ENCODE data around the gene S100A5. TPM values are rescaled to one million over a fixed set of nuclear protein-coding genes. Genes with fewer than 3 reads are reported as not detected.

Gene S100A5
- total and polyA plus RNA-seq, 2 of the 8 experiments (the other 6 are each of a cell fraction or from before 2014, with no cell fraction given) = not detected

DNA sequence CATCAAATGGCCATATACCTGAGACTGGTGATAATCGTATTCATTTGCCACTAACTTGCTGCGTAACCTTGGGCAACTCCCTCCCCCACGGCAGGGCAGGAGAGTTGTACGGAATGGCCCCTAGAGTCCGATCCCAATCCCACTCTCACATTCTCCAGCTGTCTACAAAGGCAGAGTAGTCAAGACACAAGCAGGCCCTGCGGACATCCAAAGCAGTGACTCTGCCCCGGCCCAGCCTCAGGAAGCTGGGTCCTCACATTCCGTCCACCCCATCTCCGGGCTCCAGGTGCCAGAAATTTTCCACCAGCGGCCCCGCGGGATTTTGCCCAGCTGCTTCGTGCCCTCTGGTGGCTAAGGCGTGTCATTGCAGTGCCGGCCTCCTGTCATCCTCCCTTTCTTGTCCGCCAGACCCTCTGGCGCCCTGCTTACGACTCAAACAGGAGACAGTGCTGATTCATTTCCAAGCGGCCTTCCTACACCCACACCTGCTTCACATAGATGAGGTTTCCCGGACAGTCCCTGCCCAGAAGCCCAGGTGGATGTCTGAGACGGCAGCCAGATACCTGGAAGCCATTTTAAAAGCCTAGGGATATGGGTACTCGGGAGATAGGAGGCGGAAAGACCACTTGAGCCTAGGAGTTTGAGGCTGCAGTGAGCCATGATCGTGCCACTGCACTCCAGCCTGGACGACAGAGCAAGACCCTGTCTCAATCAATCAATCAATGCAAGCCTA, 27.8 kb upstream of the S100A5 start (continued):
- peak; percentile 73 for TF ChIP-seq TBP (IDR thresholded peaks at IDR 0.05; ENCODE audit: low read depth, low read length)
- TF ChIP-seq, protein P1, sequence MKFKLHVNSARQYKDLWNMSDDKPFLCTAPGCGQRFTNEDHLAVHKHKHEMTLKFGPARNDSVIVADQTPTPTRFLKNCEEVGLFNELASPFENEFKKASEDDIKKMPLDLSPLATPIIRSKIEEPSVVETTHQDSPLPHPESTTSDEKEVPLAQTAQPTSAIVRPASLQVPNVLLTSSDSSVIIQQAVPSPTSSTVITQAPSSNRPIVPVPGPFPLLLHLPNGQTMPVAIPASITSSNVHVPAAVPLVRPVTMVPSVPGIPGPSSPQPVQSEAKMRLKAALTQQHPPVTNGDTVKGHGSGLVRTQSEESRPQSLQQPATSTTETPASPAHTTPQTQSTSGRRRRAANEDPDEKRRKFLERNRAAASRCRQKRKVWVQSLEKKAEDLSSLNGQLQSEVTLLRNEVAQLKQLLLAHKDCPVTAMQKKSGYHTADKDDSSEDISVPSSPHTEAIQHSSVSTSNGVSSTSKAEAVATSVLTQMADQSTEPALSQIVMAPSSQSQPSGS (IDR thresholded peaks at IDR 0.05; ENCODE audit: low read length) = peak; percentile 70; the same call in 1 of the 2 replicates

Data from H1 (cell line).